Uterus (tissue), 2 donors: Measurements from ENCODE around the gene TEX11.

Source experiments
- CTCF ChIP-seq, 4 experiments: fragments of 200-600 bp in 2 of 4; fragments of 450-650 bp in 2 of 4; sonication (generic) in 2 of 4; IDR thresholded peaks; one replicate each; pipeline ENCODE4 v1.5.1; 2016 to 2019; ENCODE audit warnings: antibody characterized with exemption in 4 of 4, mild to moderate bottlenecking in 2 of 4, moderate library complexity in 1 of 4
- POLR2A ChIP-seq, 2 donors: fragments of 450-650 bp; IDR thresholded peaks; one replicate each; pipeline ENCODE4 v1.6.1; 2016; ENCODE audit warnings: antibody characterized with exemption in 2 of 2, mild to moderate bottlenecking in 1 of 2, moderate library complexity in 1 of 2

- TF ChIP-seq POLR2A (IDR thresholded peaks at IDR 0.05) (no peak), CTCF (IDR thresholded peaks at IDR 0.05) (peak; percentile 17 to 36 (median 25))
These were observed 354.4 kb downstream of the TEX11 start for GRCh38 chrX:70554081-70554480.
